Ramos (cell line): ENCODE measurements around the gene MAP2.

Source experiments
- in situ Hi-C: fragments of 300-500 bp; cut with MboI; formaldehyde crosslinking; loops from one replicate; pipeline ENCODE4 v1.14.3; 2022; ENCODE audit warnings: low sequenced_read_pairs; ENCODE audit not compliant: unreplicated experiment

MAP2 gene

GRCh38 chr2:209526561-209526960 lies 102.7 kb downstream of the MAP2 start:
- in situ Hi-C loops, result no loop called here

GRCh38 chr2:209529579-209529978 lies 105.7 kb downstream of the MAP2 start:
- in situ Hi-C loops, result no loop called here

- in situ Hi-C loops, result no loop called here
These were observed 108.5 kb downstream of the MAP2 start for GRCh38 chr2:209532321-209532720.

- in situ Hi-C loops, result no loop called here
These were observed 109.5 kb downstream of the MAP2 start for GRCh38 chr2:209533391-209533790.

- in situ Hi-C loops, result no loop called here
These were observed 110.4 kb downstream of the MAP2 start for GRCh38 chr2:209534228-209534627.

GRCh38 chr2:209536363-209536762 lies 112.5 kb downstream of the MAP2 start:
- in situ Hi-C loops, result no loop called here

- in situ Hi-C loops, result no loop called here
These were observed 123.9 kb downstream of the MAP2 start for GRCh38 chr2:209547726-209548125.

GRCh38 chr2:209549589-209549988 lies 125.7 kb downstream of the MAP2 start:
- in situ Hi-C loops, result no loop called here

- in situ Hi-C loops, result no loop called here
These were observed 130.1 kb downstream of the MAP2 start for GRCh38 chr2:209553913-209554312.

- in situ Hi-C loops, result no loop called here
These were observed 132.6 kb downstream of the MAP2 start for GRCh38 chr2:209556354-209556961.

- in situ Hi-C loops, result no loop called here
These were observed 137.1 kb downstream of the MAP2 start for GRCh38 chr2:209560911-209561310.

GRCh38 chr2:209563453-209563852 lies 139.6 kb downstream of the MAP2 start:
- in situ Hi-C loops, result no loop called here

- in situ Hi-C loops, result no loop called here
These were observed 141.0 kb downstream of the MAP2 start for GRCh38 chr2:209564816-209565215.

GRCh38 chr2:209565896-209566582 lies 142.2 kb downstream of the MAP2 start:
- in situ Hi-C loops, result no loop called here

- in situ Hi-C loops, result no loop called here
These were observed 146.3 kb downstream of the MAP2 start for GRCh38 chr2:209570194-209570593.

GRCh38 chr2:209574515-209574914 lies 150.7 kb downstream of the MAP2 start:
- in situ Hi-C loops, result no loop called here

- in situ Hi-C loops, result loop anchor here (25.0 kb wide), 1 partner anchor 240 kb away; no protein-coding TSS in a partner anchor
These were observed 153.8 kb downstream of the MAP2 start for GRCh38 chr2:209577376-209578357.

- in situ Hi-C loops, result loop anchor here (25.0 kb wide), 1 partner anchor 241 kb away; no protein-coding TSS in a partner anchor
These were observed 154.7 kb downstream of the MAP2 start for GRCh38 chr2:209578394-209579001.

- in situ Hi-C loops, result loop anchor here (25.0 kb wide), 1 partner anchor 242 kb away; no protein-coding TSS in a partner anchor
These were observed 155.4 kb downstream of the MAP2 start for GRCh38 chr2:209579230-209579749.

- in situ Hi-C loops, result loop anchor here (25.0 kb wide), 1 partner anchor 244 kb away; no protein-coding TSS in a partner anchor
These were observed 157.2 kb downstream of the MAP2 start for GRCh38 chr2:209581040-209581439.
